GM12878 (cell line): ENCODE results near the gene ORM2. TPM values are rescaled to one million over a fixed set of nuclear protein-coding genes. Genes with fewer than 3 reads are reported as not detected.

Source experiments
- ATAC-seq: fragments of 200-7000 bp; cut with Tn5 transposase; 3 replicates; pipeline ENCODE4 v1.9.1; 2020; ENCODE audit warnings: mild to moderate bottlenecking, moderate library complexity
- BruUV-seq: library from RNA; stranded (reverse); fragments of 400-500 nt; replicated peaks from 2 replicates; lab custom pipeline; 2021; lab: Mats Ljungman, UMichigan
- CTCF ChIA-PET: fragments of 300-600 bp; sonication (Branson Sonifier 250); formaldehyde crosslinking; extraction: SDS; loops from one replicate; lab custom pipeline; 2021; ENCODE audit warnings: inconsistent platforms; lab: Yijun Ruan, JAX
- POLR2A ChIA-PET: fragments of 350-600 bp; formaldehyde crosslinking; extraction: SDS; loops from one replicate; lab custom pipeline; 2021; ENCODE audit warnings: inconsistent platforms; lab: Charles Lee
- RAD21 ChIA-PET: fragments of 300-600 bp; sonication (Branson Sonifier 250); formaldehyde crosslinking; loops from one replicate; lab custom pipeline; 2023; ENCODE audit warnings: antibody characterized with exemption; ENCODE audit not compliant: unreplicated experiment; lab: Charles Lee
- SMC1A ChIA-PET: fragments of 300-600 bp; sonication (Branson Sonifier 250); formaldehyde crosslinking; loops from one replicate; lab custom pipeline; 2023; ENCODE audit not compliant: unreplicated experiment, uncharacterized antibody; lab: Charles Lee
- DNase-seq: peaks from one replicate; pipeline ENCODE4 v3.0.0-alpha.2; 2011; ENCODE audit warnings: low read depth, low spot score
- FAIRE-seq: peaks from 3 replicates; lab custom pipeline; 2011; peaks lifted over from hg19 to GRCh38; lab: Jason Lieb, UNC
- H2AFZ ChIP-seq: 2 replicates; pipeline ENCODE4 v1.6.0; 2011; ENCODE audit warnings: low read depth, low read length, control low read depth; ENCODE audit not compliant: control insufficient read depth
- H3K27ac ChIP-seq: 2 replicates; pipeline ENCODE4 v1.5.1; 2011; ENCODE audit warnings: control low read depth; ENCODE audit not compliant: control insufficient read depth, insufficient read depth
- H3K27me3 ChIP-seq, 2 experiments: replicated peaks in 1 of 2; 2 replicates each; pipeline versions ENCODE4 v1.6.0 to v1.6.1; 2011; ENCODE audit warnings: low read length in 1 of 2; ENCODE audit not compliant: control insufficient read depth in 2 of 2, insufficient read depth in 2 of 2
- H3K36me3 ChIP-seq, 2 experiments: 2 replicates each; pipeline ENCODE4 v1.5.1; 2011; ENCODE audit warnings: low read length in 1 of 2; ENCODE audit not compliant: control insufficient read depth in 2 of 2, insufficient read depth in 2 of 2
- H3K4me1 ChIP-seq: 2 replicates; pipeline ENCODE4 v1.6.1; 2011; ENCODE audit warnings: mild to moderate bottlenecking, low read length, moderate library complexity, mixed read lengths; ENCODE audit not compliant: control insufficient read depth, insufficient read depth
- H3K4me2 ChIP-seq: 2 replicates; pipeline ENCODE4 v1.6.0; 2011; ENCODE audit warnings: control low read depth; ENCODE audit not compliant: control insufficient read depth, insufficient read depth
- H3K4me3 ChIP-seq: fragments of 200-600 bp; sonication (generic); 2 replicates; pipeline ENCODE4 v1.5.1; 2016
- H3K79me2 ChIP-seq: 2 replicates; pipeline ENCODE4 v1.6.0; 2011; ENCODE audit warnings: low read length; ENCODE audit not compliant: control insufficient read depth, insufficient read depth
- H3K9ac ChIP-seq: 2 replicates; pipeline ENCODE4 v1.8.0; 2011; ENCODE audit warnings: low read length, control low read depth, mixed read lengths; ENCODE audit not compliant: control insufficient read depth, insufficient read depth
- H3K9me3 ChIP-seq: replicated peaks from 3 replicates; pipeline ENCODE4 v1.5.1; 2011; ENCODE audit warnings: mild to moderate bottlenecking, low read length; ENCODE audit not compliant: control insufficient read depth, insufficient read depth
- H4K20me1 ChIP-seq: 2 replicates; pipeline ENCODE4 v1.6.0; 2011; ENCODE audit not compliant: control insufficient read depth, insufficient read depth
- EGR1 ChIP-seq, 2 experiments: IDR thresholded peaks; 1 replicate in 1 of 2; 2 replicates in 1 of 2; pipeline ENCODE4 v1.6.1; 2011 to 2012; ENCODE audit warnings: low read depth in 2 of 2, low read length in 2 of 2, borderline replicate concordance in 1 of 2, mild to moderate bottlenecking in 1 of 2, moderate library complexity in 1 of 2
- HSF1 ChIP-seq: fragments of 150-350 bp; IDR thresholded peaks from 2 replicates; pipeline ENCODE4 v1.6.1; 2014; ENCODE audit warnings: mild to moderate bottlenecking, low read depth, low read length
- RBBP5 ChIP-seq: fragments of 200-600 bp; sonication (generic); conservative IDR thresholded peaks from 2 replicates; pipeline ENCODE4 v1.6.1; 2016
- ZBTB4 ChIP-seq: fragments of 450-650 bp; formaldehyde crosslinking; IDR thresholded peaks from 2 replicates; pipeline ENCODE4 v1.4.0; 2022; ENCODE audit warnings: mild to moderate bottlenecking, moderate library complexity
- WGBS: methylation state at CpG from one replicate; pipeline ENCODE4 v1.1.6; 2016; ENCODE audit warnings: low lambda C conversion rate; ENCODE audit not compliant: insufficient replicate concordance, insufficient coverage; ENCODE audit errors: missing lambda C conversion rate; 5-methylcytosine and 5-hydroxymethylcytosine counted together
- in situ Hi-C: fragments of 300-500 bp; cut with MboI; formaldehyde crosslinking; loops from 9 replicates; pipeline ENCODE4 v1.14.3; 2018; ENCODE audit warnings: mixed read lengths
- intact Hi-C: fragments of 100-400 bp; cut with micrococcal nuclease; formaldehyde crosslinking; loops from one replicate; pipeline ENCODE4 v1.14.2; 2022; ENCODE audit not compliant: unreplicated experiment
- polyA plus RNA-seq, 11 experiments: library from polyadenylated mRNA; depleted of rRNA in 4 of 11; unstranded in 6 of 11; stranded (reverse) in 5 of 11; fragments of >200 nt; fragmentation: Nextera tagmentation in 4 of 11; fragmentation: Illumina TruSeq in 1 of 11; extraction: Ambion mirVana in 4 of 11; extraction: Trizol in 1 of 11; gene quantifications; 1 replicate in 1 of 11; 2 replicates in 10 of 11; pipeline versions ENCODE4 v1.2.1 to v1.2.3, GENCODE V29; 2011 to 2016; ENCODE audit warnings: inconsistent platforms in 2 of 11, missing spikeins in 2 of 11, low read depth in 1 of 11
- total RNA-seq, 4 experiments: library from RNA; depleted of rRNA in 3 of 4; stranded (reverse); fragments of >200 nt in 3 of 4; fragmentation: Illumina TruSeq in 1 of 4; extraction: Trizol in 1 of 4; gene quantifications; 2 replicates each; pipeline versions ENCODE4 v1.2.1 to v1.2.3, GENCODE V29; 2013 to 2021

ORM2 gene
- total and polyA plus RNA-seq, 10 of the 15 experiments (the other 5 are each of a cell fraction or from before 2014, with no cell fraction given): 0.64 TPM; not detected in 9

DNA sequence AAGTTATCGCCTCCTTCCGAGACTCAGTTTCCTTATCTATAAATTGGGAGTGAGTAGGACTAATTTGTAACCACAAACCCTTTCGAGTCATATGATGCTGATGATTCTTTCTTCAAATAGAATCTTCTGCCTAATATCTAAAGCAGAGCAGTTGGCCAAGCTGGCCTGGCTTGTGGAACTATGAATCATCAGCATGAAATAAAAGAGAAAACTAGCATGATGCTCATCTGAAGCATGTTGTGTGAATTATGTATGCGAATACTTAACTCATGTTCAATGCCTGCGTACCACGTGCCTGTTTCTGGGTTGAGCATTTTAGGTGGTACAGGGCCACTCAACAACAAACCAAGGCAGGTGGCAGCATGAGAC is 21.8 kb upstream of the ORM2 start:
- ChIA-PET SMC1A (no interaction called here), CTCF (no interaction called here), POLR2A (no interaction called here), RAD21 (no interaction called here)
- Histone ChIP-seq H3K4me3 (no peak overlapping the region), H3K9me3 (no peaks in the 10 kb centered on the region), H3K9ac (no peak overlapping the region), H3K27ac (no peak overlapping the region), H3K4me2 (no peak overlapping the region), H3K79me2 (no peaks in the 10 kb centered on the region), H2AFZ (no peak overlapping the region), H3K4me1 (no peaks in the 10 kb centered on the region), H3K27me3 (peaks cover 0 to 2% of the 10 kb centered on the region in 2 experiments; a peak in 3 of 4 replicates), H4K20me1 (0 out of 2 replicates have a peak, but pooled peaks cover 3% of the 10 kb centered on the region), H3K36me3 (no peaks in the 10 kb centered on the region)
- in situ Hi-C loops: no loop called here
- 39% methylated on average over 6 of the region's 6 CpGs for WGBS
- intact Hi-C loops: no loop called here
- no peak for DNase-seq
- no peak for ATAC-seq
- no peak for TF ChIP-seq HSF1
- no peak for TF ChIP-seq EGR1 (IDR thresholded peaks at IDR 0.05; ENCODE audit: borderline replicate concordance in 1 of 2, low read depth in 2 of 2, low read length in 2 of 2)
- TF ChIP-seq ZBTB4 (CRISPR knock-in tag): no peak
- no peak for TF ChIP-seq RBBP5
- no TSS peak for BruUV-seq
- no peak for FAIRE-seq
